ENCODE data around the gene FGD2.
"Not testable (repeated sequence)": the region's sequence is repeated elsewhere in the genome, so short reads cannot be mapped to it uniquely, and the experiment has no call there.

The FGD2 gene

GRCh38 chr6:36990401-36990800 lies 15.1 kb upstream of the FGD2 start:
- DNase-seq (ENCODE audit: low spot score) = not testable (repeated sequence)

GRCh38 chr6:36997811-36998722 lies 7.4 kb upstream of the FGD2 start:
- DNase-seq (ENCODE audit: low spot score) = peak; percentile 80

DNA sequence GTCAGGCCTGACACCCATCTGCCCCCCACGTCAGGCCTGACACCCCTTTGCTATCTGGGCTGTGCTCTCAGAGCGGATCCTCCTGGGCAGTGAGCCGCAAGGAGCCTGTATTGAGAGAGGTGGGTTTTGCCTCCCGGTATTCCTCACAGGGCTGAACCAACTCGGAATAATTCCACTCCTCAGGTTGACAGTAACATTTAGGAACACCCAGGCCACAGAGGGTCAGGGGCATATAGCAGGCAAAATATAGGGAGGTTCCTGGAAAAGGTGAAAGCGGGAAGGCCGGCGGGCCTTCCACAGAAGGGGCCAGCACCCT lies 6.8 kb upstream of the FGD2 start:
- no peak for DNase-seq (ENCODE audit: low spot score)

- no peak for DNase-seq (ENCODE audit: low spot score)
Observed at GRCh38 chr6:36999061-36999750, 6.2 kb upstream of the FGD2 start.

- DNase-seq (ENCODE audit: low spot score) = no peak
Observed at GRCh38 chr6:36999751-37000125, 5.7 kb upstream of the FGD2 start.

DNA sequence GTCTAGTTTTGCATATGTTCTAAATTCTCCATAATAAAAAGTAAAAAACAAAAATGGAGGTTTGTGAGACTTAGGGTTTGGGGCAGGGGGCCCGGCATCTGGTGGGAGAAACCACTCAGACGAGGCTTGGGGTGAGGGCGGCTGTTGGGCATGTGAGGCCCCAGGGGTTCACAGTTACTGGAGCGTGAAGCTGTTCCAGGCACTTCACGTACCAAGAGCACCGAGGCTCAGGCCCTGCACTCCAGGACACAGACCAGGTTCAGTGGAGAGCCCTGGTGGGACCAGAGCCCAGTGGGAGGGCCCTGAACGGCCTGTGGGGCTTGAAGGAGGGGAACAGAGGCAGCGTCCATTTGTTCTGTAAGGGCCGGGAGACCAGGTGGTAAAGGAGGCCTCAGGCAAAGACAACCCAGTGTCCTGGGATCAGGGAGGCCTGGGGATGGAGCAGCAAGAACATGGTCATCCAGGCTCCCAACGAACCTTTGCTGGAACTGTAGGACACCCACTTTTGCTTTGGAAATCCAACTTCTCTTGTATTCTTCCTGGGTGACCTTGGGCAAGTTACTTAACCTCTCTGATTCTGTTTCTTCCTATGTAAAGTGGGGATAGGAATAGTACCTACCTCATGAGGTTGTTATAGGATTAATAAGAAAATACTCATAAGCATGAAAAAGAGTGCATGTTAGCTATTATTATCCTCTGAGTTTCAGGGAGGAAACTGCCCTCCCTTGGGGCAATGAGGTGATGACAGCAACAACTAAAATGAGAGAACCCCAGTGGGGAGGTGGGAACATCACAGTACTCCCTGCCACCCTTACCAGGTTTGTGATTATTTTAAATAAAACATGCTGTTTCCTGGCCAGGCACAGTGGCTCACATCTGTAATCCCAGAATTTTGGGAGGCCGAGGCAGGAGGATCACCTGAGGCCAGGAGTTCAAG lies 1.1 kb upstream of the FGD2 start:
- no peak for DNase-seq (ENCODE audit: low spot score)

GRCh38 chr6:37005827-37006567 lies 542 bp downstream of the FGD2 start:
- DNase-seq (ENCODE audit: low spot score) = no peak

- no peak for DNase-seq (ENCODE audit: low spot score)
Observed at GRCh38 chr6:37006793-37007339, 1.4 kb downstream of the FGD2 start.

DNA sequence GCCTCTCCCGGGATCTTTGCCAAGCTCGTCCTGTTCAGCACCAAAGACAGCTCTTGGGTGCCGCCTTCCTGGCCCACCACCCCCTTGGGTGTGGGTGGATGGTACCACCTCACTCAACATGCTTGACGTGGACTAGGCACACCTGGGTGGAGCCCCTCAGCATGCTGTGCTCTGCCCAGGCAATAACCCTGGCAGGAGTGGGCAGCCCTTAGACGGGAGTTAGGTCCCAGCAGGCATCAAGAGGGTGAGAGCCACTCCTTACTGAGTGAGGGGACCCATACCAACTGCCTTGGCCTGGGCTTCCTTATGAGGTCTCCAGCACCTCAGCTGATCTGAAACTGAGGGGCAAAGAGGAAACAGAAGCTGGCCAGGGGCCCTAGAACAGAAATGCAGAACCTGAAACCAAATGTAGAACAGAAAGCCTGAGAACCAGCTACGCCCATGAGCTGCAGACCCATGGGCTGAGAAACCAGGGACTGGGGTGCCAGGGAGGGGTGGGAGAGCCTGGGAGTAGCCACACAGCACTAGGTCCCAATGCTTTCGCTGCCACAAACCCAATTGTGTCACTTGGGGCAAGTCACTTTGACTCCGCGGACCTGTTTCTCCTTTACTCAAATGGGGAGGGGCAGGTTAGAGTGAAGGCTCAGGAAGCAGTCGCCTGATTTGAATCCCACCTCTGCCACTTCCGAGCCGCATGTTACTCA lies 2.0 kb downstream of the FGD2 start:
- DNase-seq (ENCODE audit: low spot score) = peak; percentile 74

DNA sequence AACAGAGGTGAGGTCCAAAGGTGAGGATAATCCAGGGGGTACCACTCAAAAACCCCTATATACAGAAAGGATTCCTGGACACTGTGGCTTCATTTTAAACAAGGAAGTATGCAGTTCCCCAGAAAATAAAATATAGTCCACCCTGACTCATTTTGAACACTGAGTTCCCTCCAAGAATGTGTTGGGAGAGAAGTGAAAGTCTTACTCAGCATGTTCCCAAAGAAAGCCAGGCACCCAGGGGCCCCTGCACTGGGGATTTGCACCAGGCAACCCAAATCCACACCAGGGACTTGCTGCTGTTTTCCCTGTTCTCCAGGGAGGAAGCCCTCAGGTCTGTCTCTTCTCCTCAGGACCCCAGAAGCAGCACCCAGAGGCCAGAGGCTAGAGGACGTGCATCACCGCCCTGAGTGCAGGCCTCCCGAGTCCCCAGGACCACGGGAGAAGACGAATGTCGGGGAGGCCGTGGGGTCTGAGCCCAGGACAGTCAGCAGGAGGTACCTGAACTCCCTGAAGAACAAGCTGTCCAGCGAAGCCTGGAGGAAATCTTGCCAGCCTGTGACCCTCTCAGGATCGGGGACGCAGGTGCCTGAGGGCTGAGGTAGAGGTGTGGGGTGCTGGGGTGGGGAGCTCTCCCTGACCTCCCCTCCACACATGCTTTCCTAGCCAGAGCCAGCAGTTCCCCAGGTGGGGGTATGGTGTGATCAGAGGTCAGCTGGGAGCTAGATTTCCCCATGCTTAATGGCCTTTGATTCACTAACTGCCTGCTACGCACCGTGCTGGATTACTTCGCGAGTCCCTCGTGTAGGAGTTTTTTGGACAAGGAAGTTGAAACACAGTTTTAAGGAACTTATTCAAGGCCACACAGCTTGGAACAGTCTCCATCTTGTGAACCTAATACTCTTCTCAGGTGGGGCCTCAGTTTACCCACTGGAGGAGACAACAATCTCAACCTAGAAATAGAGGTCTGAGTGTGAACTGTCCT lies 3.3 kb downstream of the FGD2 start:
- peak; percentile 72 for DNase-seq (ENCODE audit: low spot score)

- no peak for DNase-seq (ENCODE audit: low spot score)
Observed at GRCh38 chr6:37010402-37010892, 5.0 kb downstream of the FGD2 start.

DNA sequence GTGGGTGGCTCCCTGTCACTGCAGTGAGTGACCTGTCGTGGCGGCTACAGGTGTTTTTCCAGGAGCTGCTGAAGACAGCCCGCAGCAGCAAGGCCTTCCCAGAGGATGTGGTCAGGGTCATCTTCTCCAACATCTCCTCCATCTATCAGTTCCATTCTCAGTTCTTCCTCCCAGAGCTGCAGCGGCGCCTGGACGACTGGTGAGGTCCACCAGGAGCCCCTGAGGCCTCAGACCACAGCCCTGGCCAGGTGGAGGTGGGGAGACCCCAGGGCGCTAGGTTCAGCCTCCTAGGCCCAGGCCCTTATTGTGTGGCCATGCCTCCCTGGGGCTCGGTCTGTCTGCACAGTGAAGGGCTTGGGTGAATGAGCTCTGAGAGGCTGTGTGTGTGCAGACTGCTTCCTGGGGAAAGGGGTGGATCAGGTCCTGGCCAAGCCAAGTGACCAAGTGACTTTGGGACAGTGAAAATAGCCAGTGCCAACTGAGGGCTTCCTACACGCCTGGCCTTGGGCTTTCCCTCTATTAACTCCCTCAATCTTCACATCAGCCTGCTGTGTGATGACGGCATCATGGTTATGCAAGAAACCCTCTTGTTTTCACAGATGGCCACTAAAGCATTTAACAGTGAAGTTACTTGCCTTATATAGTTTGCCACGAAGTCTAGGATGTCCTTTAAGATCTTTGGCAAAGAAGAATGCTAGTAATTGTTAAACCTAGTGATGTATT lies 6.4 kb downstream of the FGD2 start:
- DNase-seq (ENCODE audit: low spot score) = no peak

- no peak for DNase-seq (ENCODE audit: low spot score)
Observed at GRCh38 chr6:37013516-37014491, 8.3 kb downstream of the FGD2 start.

DNA sequence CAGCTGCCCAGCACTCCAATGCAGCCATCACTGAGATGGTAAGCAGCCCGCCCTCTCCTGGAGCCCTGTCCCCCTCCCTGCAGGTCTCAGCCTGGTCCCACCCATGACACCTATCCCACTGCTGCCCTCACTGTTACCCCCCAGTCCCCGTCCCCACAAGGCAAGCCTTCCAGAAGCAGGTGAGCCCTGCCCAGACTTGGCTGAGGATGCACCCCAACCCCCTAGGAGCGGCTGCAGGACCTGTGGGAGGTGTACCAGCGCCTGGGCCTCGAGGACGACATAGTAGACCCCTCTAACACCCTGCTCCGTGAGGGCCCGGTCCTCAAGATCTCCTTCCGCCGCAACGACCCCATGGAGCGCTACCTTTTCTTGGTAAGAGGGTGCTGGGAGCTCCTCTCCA lies 9.2 kb downstream of the FGD2 start:
- no peak for DNase-seq (ENCODE audit: low spot score)

- no peak for DNase-seq (ENCODE audit: low spot score)
Observed at GRCh38 chr6:37015532-37015931, 10.1 kb downstream of the FGD2 start.

- peak; percentile 52 for DNase-seq (ENCODE audit: low spot score)
Observed at GRCh38 chr6:37016995-37017394, 11.5 kb downstream of the FGD2 start.

DNA sequence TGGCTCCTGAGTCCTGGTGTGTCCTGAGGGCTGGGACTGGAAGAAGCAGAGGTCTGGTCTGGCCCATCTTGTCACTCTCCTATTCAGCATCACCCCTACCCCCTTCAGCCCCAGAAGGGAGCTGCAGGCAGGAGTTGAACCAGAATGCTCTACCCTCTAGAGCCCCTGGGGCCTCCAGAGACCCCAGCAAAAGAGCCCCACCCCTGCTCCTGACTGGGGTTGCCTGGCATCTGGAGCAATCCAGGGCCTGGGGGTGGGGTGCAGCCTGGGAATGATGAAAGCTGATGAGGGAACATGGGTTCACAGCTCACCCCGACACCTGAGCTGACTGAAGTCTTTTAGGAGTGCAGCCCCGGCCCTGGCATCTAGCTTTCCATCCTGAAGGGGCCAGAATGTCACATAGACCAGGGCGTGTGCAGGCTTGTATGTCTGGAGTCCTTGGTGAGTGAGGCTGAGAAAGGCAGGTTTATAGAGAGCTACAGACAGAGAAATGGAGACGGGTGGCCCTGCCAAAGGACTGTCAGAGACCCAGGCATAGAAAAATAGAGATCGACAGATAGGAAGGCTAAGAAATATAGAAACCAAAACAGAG lies 12.2 kb downstream of the FGD2 start:
- no peak for DNase-seq (ENCODE audit: low spot score)

Measured in pons (tissue), 1 donor.